ENCODE measurements around the gene SUN1. TPM values are rescaled to one million over a fixed set of nuclear protein-coding genes. Genes with fewer than 3 reads are reported as not detected.

Gene SUN1
- total and polyA plus RNA-seq, 9 of the 15 experiments (the other 6 are each of a cell fraction or from before 2014, with no cell fraction given): 36.8 to 132 (median 62.3) TPM

- TF ChIP-seq ZNF668 (CRISPR knock-in tag; IDR thresholded peaks at IDR 0.05) (no peak), ZNF639 (CRISPR knock-in tag; conservative IDR thresholded peaks at IDR 0.05 in 1 of 2, IDR thresholded peaks at IDR 0.05 in 1 of 2) (no peak), BHLHE40 (IDR thresholded peaks at IDR 0.05; ENCODE audit: low read length) (peak; percentile 65; the same call in 1 of the 2 replicates), PYGO2 (tag; IDR thresholded peaks at IDR 0.05) (no peak), RBM34 (IDR thresholded peaks at IDR 0.05; ENCODE audit: borderline replicate concordance, insufficient read depth, low read length) (no peak), ZNF165 (CRISPR knock-in tag; IDR thresholded peaks at IDR 0.05; ENCODE audit: borderline replicate concordance) (no peak), HNRNPL (IDR thresholded peaks at IDR 0.05; ENCODE audit: low read depth, low read length) (no peak), RNF2 (IDR thresholded peaks at IDR 0.05) (no peak), MNT (conservative IDR thresholded peaks at IDR 0.05) (peak; percentile 41 to 48; a peak in 3 of 4 replicates), ZEB2 (IDR thresholded peaks at IDR 0.05) (no peak), ATF1 (CRISPR knock-in tag; IDR thresholded peaks at IDR 0.05) (no peak), ATF1 (tag; IDR thresholded peaks at IDR 0.05) (0 out of 2 replicates have a peak, but pooled peaks have one; percentile 28), MYBL2 (IDR thresholded peaks at IDR 0.05; ENCODE audit: low read depth) (no peak), MYBL2 (CRISPR knock-in tag; IDR thresholded peaks at IDR 0.05; ENCODE audit: borderline replicate concordance) (no peak), ZKSCAN1 (IDR thresholded peaks at IDR 0.05; ENCODE audit: low read depth, low read length) (no peak), IRF1 (CRISPR knock-in tag; IDR thresholded peaks at IDR 0.05; ENCODE audit: borderline replicate concordance) (no peak), ESRRA (IDR thresholded peaks at IDR 0.05; ENCODE audit: borderline replicate concordance, low read depth) (no peak), POLR2AphosphoS5 (IDR thresholded peaks at IDR 0.05; ENCODE audit: control insufficient read depth, insufficient read depth, low read depth, low read length) (no peak), PHTF2 (CRISPR knock-in tag; IDR thresholded peaks at IDR 0.05) (no peak), PHF21A (IDR thresholded peaks at IDR 0.05; ENCODE audit: borderline replicate concordance, low read depth) (no peak), EP400 (IDR thresholded peaks at IDR 0.05) (peak; percentile 53; the same call in 1 of the 2 replicates), TAF9B (IDR thresholded peaks at IDR 0.05; ENCODE audit: partially characterized antibody) (no peak), MEIS2 (IDR thresholded peaks at IDR 0.05; ENCODE audit: partially characterized antibody) (peak; percentile 99), ESRRB (CRISPR knock-in tag; IDR thresholded peaks at IDR 0.05; ENCODE audit: borderline replicate concordance) (no peak), TRIM25 (IDR thresholded peaks at IDR 0.05; ENCODE audit: borderline replicate concordance) (no peak)
Observed at GRCh38 chr7:831596-832166, 595 bp upstream of the SUN1 start (continued).
